Progenitor cell of endocrine pancreas (in vitro differentiated cells): ENCODE data around the gene CPNE4. TPM values are rescaled to one million over a fixed set of nuclear protein-coding genes. Genes with fewer than 3 reads are reported as not detected.

ENCODE experiments used
- DNase-seq: peaks from one replicate; pipeline ENCODE4 v3.0.0; 2021; ENCODE audit warnings: low spot score; ENCODE audit not compliant: unreplicated experiment
- H3K27ac Mint-ChIP-seq: 2 replicates; pipeline ENCODE4 v1.8.0; 2021; ENCODE audit warnings: mild to moderate bottlenecking, moderate library complexity, mixed read lengths
- H3K27me3 Mint-ChIP-seq: 2 replicates; pipeline ENCODE4 v1.8.0; 2021; ENCODE audit warnings: mixed read lengths
- H3K36me3 Mint-ChIP-seq: 2 replicates; pipeline ENCODE4 v1.8.0; 2022; ENCODE audit warnings: mixed read lengths; ENCODE audit not compliant: insufficient read depth
- H3K4me1 Mint-ChIP-seq: 2 replicates; pipeline ENCODE4 v1.8.0; 2021; ENCODE audit warnings: low read depth, mixed read lengths
- H3K4me3 Mint-ChIP-seq: 2 replicates; pipeline ENCODE4 v1.8.0; 2021; ENCODE audit warnings: low read depth, mild to moderate bottlenecking, moderate library complexity, mixed read lengths
- H3K9me3 Mint-ChIP-seq: 2 replicates; pipeline ENCODE4 v1.8.0; 2021; ENCODE audit warnings: low read depth, mixed read lengths
- total RNA-seq: library from RNA; stranded (reverse); gene quantifications from 2 replicates; pipeline ENCODE4 v1.2.1, GENCODE V29; 2021
- TF ChIP-seq, protein P1 (sequence below): fragments of 200-600 bp; sonication (generic); IDR thresholded peaks from one replicate; pipeline ENCODE4 v1.5.0; 2021; ENCODE audit warnings: antibody characterized with exemption, mild to moderate bottlenecking; ENCODE audit not compliant: unreplicated experiment

The CPNE4 gene
- total RNA-seq, 1 donor from 2014 or later = 5.5 TPM

DNA sequence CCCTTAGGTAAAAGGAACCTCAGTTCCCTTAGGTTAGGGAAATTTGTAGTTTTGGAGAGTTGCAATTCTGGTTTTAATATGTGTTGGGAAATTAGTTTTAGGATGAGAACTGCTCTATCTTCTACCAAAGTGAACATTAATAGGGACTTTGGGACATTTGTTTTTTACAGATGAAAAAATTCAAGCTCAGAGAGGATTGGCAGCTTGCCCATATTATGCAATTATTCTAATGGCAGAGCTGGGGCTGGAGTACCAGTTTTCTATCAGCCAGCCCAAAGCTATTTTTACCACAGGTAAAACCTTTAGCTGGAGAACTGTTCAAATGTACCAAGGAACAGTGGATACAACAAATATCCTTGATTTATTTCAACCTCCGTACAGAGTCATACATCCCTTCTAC lies 127.0 kb downstream of the CPNE4 start:
- no peak overlapping the region for H3K4me3 Mint-ChIP-seq
- no peaks in the 10 kb centered on the region for H3K36me3 Mint-ChIP-seq

DNA sequence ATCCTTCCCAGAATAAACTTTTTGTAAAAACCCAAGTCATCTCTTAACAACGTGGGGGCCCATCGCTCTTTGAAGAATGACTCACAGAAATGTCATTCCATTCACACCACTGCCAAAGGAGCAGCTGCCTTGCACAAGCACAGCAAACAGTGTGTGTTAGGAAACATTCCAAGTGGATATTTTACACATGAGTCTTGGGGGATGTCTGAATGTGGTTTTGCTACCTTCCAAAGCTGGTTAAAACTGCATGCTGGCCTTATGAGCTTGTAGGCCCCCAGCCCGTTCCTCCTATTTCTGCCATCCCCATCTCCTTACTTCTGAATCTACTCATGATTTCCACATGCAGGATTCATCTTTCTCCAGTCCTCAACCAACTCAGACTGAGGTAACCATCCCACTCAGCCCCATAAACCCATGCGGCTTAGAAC lies 130.8 kb downstream of the CPNE4 start:
- DNase-seq = no peak
- no peak overlapping the region for H3K27ac Mint-ChIP-seq
- H3K27me3 Mint-ChIP-seq = no peaks in the 10 kb centered on the region
- TF ChIP-seq, protein P1, sequence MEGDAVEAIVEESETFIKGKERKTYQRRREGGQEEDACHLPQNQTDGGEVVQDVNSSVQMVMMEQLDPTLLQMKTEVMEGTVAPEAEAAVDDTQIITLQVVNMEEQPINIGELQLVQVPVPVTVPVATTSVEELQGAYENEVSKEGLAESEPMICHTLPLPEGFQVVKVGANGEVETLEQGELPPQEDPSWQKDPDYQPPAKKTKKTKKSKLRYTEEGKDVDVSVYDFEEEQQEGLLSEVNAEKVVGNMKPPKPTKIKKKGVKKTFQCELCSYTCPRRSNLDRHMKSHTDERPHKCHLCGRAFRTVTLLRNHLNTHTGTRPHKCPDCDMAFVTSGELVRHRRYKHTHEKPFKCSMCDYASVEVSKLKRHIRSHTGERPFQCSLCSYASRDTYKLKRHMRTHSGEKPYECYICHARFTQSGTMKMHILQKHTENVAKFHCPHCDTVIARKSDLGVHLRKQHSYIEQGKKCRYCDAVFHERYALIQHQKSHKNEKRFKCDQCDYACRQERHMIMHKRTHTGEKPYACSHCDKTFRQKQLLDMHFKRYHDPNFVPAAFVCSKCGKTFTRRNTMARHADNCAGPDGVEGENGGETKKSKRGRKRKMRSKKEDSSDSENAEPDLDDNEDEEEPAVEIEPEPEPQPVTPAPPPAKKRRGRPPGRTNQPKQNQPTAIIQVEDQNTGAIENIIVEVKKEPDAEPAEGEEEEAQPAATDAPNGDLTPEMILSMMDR = no peak
- H3K36me3 Mint-ChIP-seq = no peaks in the 10 kb centered on the region
- no peak overlapping the region for H3K4me3 Mint-ChIP-seq
- no peaks in the 10 kb centered on the region for H3K9me3 Mint-ChIP-seq
- H3K4me1 Mint-ChIP-seq = no peaks in the 10 kb centered on the region

More for the DNA sequence above, 127.0 kb downstream of the CPNE4 start:
- Mint-ChIP-seq H3K27ac (no peak overlapping the region), H3K4me1 (no peaks in the 10 kb centered on the region), H3K27me3 (no peaks in the 10 kb centered on the region), H3K9me3 (no peaks in the 10 kb centered on the region)
- DNase-seq = no peak
- TF ChIP-seq, protein P1 = no peak

DNA sequence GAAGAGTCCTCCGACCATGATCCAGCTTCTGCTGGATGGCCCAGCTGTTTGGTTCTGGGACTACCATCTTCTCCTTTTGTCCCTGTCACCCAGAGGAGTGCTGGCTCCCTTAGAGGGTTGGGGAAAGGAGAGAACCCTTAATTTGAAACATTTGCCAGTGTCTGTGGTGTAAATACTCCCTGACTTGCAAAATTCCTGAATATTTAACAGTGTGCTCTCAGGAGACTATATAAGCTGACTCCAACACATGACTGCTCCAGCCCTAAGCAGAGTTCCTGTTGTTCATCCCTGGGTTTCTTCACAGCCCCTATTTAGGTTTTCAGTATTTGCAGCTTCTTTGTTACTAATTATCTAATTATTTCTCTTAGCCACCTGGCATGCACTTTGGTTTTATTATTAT lies 133.1 kb downstream of the CPNE4 start:
- TF ChIP-seq, protein P1 = no peak
- no peak for DNase-seq
- Mint-ChIP-seq H3K36me3 (no peaks in the 10 kb centered on the region), H3K4me1 (no peaks in the 10 kb centered on the region), H3K27me3 (no peaks in the 10 kb centered on the region), H3K27ac (no peak overlapping the region), H3K9me3 (no peaks in the 10 kb centered on the region), H3K4me3 (no peak overlapping the region)

DNA sequence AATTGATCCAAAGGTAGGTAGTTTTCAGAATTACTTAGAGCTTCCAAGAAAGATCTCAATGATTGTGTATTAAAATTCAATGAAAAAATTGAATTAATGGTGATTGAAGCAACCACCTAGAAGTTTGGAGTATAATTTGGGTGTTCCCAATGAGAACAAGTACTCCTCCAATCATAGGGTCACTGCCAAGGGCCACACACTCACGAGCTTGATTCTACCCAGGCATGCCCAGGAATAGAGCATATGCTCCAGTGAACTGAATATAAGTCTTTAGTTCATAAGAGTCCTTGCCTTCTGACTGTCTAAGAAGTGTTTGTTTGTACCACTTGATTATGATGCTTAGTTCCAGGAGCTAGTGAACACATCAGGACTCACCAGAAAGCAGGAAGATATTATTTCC lies 133.9 kb downstream of the CPNE4 start:
- Mint-ChIP-seq H3K4me1 (no peaks in the 10 kb centered on the region), H3K27ac (no peak overlapping the region), H3K27me3 (no peaks in the 10 kb centered on the region), H3K36me3 (no peaks in the 10 kb centered on the region), H3K4me3 (no peak overlapping the region), H3K9me3 (no peaks in the 10 kb centered on the region)
- no peak for DNase-seq
- TF ChIP-seq, protein P1 = no peak

DNA sequence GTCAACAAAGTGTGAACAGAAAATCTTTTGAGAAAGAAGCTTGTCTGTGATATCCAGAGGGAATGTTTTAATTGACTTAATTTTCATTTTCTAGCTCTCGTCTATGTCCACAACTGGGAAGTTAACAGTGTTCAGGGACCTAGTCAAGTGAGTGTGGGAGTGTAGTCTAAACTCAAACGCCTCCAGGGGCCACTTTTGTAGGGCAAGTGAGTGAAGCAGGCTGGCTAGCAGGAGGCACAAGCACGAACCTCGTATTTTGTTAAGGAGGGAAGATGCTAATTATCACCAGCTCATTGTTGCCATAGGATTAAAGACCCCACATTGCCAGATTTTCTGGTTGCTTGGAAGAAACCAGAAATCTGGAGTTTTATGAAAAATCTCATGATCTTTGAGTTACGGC lies 135.8 kb downstream of the CPNE4 start:
- TF ChIP-seq, protein P1 = no peak
- H3K27me3 Mint-ChIP-seq = no peaks in the 10 kb centered on the region
- H3K9me3 Mint-ChIP-seq = no peaks in the 10 kb centered on the region
- no peak for DNase-seq
- H3K36me3 Mint-ChIP-seq = no peaks in the 10 kb centered on the region
- no peak overlapping the region for H3K4me3 Mint-ChIP-seq
- H3K4me1 Mint-ChIP-seq = no peaks in the 10 kb centered on the region
- no peak overlapping the region for H3K27ac Mint-ChIP-seq
